A673 (cell line): Measurements from ENCODE around the gene CDKAL1.

Source experiments
- EZH2 ChIP-seq: fragments of 200-600 bp; sonication (generic); IDR thresholded peaks from 2 replicates; pipeline ENCODE4 v1.6.1; 2017; ENCODE audit warnings: borderline replicate concordance, low read depth, mild to moderate bottlenecking, mixed read lengths, antibody characterized with exemption, low read length; ENCODE audit not compliant: poor library complexity, severe bottlenecking
- TF ChIP-seq, protein P1 (sequence below): fragments of 300-800, 200-600 bp; sonication (generic); conservative IDR thresholded peaks from 2 replicates; pipeline ENCODE4 v1.5.1; 2017; ENCODE audit warnings: low read depth, mild to moderate bottlenecking, antibody characterized with exemption, low read length, moderate library complexity, mixed read lengths

DNA sequence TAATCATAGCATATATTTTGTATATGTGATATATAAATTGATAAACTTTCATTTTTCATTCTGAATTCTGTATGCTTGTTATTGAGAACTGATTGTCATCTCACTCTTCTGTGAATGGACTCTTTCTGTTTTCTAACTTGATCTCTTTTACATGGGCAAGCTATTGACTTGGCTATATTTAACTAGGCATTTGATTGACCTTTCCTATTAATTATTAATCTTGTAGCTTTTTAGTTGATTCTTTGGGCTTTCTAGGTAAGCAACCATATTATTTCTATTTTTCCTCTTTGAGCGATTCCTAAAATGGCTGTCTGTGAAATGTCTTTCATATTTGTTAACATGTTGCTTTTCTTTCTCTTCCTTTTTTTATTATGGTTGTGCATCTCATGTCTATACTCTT lies 347.1 kb downstream of the CDKAL1 start:
- TF ChIP-seq, protein P1, sequence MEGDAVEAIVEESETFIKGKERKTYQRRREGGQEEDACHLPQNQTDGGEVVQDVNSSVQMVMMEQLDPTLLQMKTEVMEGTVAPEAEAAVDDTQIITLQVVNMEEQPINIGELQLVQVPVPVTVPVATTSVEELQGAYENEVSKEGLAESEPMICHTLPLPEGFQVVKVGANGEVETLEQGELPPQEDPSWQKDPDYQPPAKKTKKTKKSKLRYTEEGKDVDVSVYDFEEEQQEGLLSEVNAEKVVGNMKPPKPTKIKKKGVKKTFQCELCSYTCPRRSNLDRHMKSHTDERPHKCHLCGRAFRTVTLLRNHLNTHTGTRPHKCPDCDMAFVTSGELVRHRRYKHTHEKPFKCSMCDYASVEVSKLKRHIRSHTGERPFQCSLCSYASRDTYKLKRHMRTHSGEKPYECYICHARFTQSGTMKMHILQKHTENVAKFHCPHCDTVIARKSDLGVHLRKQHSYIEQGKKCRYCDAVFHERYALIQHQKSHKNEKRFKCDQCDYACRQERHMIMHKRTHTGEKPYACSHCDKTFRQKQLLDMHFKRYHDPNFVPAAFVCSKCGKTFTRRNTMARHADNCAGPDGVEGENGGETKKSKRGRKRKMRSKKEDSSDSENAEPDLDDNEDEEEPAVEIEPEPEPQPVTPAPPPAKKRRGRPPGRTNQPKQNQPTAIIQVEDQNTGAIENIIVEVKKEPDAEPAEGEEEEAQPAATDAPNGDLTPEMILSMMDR, result no peak
- no peak for TF ChIP-seq EZH2
